ENCODE results near the gene RENBP.

GRCh38 chrX:153888344-153888743, 56.1 kb downstream of the RENBP start:
- TF ChIP-seq CTCF (IDR thresholded peaks at IDR 0.05; ENCODE audit: low read length) (no peak), EZH2 (optimal IDR thresholded peaks at IDR 0.05; ENCODE audit: low read depth, low read length) (no peak)

Data from MM.1S (cell line).